Colon (tissue), 2 donors: ENCODE results near the gene CNDP2.

Source experiments
- FAIRE-seq: peaks from 2 replicates; lab custom pipeline; 2012; peaks lifted over from hg19 to GRCh38; lab: Jason Lieb, UNC
- donor health status: control.
- donor health status: control.

Gene CNDP2

DNA sequence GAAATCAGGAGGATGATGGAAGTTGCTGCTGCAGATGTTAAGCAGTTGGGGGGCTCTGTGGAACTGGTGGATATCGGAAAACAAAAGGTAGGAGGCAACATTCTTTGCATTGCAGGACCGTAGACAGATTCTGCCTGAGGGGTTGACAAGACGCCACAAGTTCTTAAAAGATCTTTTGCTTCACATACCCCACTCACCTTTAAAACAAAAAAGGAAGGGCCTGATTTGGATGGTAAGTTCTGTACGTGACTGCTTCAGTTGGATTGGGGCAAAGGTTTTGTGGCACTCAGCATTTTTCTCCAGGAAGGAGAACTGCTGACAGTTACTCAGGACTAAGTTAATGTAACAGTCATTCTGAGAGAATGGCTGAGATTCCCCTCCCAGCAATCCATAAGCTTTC, 5.2 kb downstream of the CNDP2 start:
- FAIRE-seq = no peak

DNA sequence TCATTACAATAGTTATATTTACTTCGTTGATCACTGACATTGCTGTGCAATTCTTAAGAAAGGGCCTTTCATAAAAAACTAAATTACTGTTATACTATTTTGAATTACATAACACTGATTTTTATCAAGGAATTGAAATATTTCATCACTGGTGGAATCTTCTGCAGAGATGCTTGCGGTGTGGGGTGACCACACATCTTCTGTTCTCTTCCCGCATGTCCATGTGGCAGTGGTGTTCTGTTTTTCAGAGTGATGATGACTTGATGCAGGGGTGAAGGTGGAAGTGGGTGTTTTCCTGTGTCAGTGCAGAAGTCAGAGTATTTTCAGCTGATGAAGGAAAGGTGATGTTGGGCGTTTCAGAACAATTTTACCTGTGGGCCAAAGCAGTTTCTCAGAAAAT, 7.0 kb downstream of the CNDP2 start:
- FAIRE-seq = no peak

DNA sequence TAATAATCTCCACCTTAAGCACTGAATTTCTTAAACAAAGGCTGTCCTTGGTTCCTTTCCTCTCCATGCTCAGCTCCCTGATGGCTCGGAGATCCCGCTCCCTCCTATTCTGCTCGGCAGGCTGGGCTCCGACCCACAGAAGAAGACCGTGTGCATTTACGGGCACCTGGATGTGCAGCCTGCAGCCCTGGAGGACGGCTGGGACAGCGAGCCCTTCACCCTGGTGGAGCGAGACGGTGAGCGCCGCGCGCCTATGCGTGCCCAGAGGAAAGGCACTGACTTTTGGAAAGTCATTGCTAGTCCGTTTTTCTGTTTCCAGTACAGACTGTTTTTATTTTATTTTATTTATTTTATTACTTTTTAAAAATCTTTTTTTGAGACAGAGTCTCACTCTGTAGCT, 9.6 kb downstream of the CNDP2 start:
- FAIRE-seq = no peak

DNA sequence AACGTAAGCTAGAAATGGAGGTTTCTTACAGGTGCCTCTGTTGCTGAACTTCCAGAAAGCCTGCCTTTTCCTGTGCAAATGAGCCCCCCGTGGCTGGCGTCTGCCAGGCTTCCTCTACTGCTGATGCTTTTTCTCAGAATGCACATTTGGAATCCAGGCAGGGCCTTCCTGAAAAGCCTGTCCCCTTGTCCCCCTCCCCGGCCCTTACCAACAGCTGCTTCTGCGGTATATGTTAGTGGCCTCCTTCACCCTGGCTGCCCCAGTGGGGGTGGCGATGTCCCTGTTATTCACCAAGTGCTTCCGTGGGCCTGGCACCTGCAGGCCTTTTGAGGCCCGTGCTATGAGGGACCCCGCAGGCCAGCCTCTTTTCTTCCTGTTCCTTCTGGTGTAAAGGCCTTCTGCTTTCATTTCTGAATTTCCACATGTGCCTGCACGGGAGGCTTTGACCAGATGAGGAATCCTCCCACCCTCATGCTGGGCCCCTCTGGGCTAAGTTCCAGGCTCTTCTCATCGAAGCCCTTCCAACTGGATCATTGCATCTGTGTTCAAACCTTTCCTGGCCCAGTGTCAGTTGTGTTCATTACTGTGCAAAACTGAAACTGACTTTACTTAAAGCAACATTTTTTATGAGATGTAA, 10.4 kb downstream of the CNDP2 start:
- FAIRE-seq = no peak

DNA sequence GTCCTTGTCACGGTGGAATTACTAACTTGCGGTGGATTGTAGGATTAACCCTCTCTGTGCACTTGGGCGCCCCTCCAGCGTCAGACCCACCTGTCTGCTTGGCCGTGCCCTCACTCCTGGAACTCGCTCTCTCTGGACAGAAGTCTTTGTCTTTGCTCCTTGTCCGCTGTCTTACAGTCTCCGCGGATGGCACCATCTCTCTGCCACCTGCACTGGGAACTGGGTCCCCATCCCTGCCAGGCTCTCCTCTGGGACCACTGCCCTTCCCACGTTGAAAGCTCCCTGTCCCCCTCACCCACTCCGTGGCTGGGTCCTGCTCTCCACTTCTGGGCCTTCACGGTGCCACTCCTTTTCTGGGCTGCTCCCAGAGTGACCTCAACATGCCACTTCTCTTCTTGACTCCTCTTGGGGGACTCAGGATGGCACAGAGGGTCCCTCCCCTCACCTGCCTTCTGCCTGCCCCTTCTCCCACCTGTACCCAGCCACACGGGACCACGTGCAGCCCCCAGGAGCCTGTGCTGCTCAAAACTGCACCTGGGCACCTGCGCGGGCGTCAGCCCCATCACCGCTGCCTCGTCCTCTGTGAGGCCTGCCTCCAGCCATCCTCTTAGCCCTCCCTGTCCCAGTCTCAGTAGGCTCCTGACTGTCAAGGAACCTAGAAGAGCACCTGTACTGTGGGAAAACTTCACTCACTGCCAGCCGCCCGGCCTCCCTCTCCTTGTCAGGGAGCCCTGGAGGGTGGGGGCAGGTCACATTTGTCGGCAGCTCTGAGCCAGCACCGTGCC, 11.1 kb downstream of the CNDP2 start:
- no peak for FAIRE-seq

DNA sequence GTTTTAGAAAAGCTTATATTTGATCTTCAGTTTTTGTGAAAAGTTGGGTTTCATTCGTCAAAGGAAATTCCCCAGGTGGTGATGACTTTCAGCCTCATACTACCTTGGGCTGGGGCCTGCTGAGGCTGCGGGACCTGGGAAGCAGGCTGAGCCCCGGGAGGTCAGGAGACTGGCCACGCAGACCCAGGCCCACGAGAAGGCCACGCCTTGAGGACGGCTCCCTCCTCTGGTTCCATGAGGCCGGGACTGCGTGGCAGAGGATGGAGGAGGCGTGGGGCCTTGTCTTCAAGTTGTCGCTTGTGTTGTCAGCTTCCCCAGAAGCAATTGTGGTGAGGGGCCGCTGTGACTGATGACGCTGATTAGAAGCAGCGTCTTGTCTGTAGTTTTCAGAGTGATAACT, 11.8 kb downstream of the CNDP2 start:
- no peak for FAIRE-seq

DNA sequence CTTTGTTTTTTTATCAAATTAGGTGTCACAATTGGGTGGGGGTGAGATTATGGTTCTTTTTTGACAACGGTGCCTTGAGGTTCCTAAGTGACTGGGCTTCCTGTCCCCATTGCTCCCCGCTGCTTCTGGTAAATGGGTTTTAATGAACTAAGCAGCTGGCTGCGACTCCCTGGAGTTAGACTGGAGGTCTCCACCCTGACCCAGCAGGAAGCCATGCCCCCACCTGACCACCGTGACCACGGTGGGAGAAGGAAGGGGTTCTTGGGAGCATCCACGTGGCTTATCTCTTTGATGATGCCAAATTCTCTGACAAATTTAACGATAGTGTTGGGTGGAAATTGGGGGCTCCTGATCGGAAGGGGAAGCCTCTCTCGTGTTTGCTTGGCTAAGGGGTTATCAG, 12.2 kb downstream of the CNDP2 start:
- no peak for FAIRE-seq

DNA sequence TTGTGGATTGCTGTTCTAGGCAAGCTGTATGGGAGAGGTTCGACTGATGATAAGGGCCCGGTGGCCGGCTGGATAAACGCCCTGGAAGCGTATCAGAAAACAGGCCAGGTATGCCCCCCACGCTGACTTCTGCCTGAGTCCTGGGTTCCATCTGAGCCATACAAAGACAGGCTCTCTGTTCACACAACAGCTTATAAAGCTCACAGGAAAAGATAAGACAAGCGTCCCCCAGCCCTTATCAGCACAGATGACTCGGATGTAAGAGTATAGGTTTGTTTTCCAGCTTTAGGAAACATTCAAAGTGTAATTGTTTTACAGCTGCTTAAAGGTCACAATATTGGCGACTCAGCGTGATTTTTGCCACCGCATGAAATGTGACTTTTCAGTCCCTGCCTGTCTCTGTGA, 12.7 kb downstream of the CNDP2 start:
- FAIRE-seq = no peak

DNA sequence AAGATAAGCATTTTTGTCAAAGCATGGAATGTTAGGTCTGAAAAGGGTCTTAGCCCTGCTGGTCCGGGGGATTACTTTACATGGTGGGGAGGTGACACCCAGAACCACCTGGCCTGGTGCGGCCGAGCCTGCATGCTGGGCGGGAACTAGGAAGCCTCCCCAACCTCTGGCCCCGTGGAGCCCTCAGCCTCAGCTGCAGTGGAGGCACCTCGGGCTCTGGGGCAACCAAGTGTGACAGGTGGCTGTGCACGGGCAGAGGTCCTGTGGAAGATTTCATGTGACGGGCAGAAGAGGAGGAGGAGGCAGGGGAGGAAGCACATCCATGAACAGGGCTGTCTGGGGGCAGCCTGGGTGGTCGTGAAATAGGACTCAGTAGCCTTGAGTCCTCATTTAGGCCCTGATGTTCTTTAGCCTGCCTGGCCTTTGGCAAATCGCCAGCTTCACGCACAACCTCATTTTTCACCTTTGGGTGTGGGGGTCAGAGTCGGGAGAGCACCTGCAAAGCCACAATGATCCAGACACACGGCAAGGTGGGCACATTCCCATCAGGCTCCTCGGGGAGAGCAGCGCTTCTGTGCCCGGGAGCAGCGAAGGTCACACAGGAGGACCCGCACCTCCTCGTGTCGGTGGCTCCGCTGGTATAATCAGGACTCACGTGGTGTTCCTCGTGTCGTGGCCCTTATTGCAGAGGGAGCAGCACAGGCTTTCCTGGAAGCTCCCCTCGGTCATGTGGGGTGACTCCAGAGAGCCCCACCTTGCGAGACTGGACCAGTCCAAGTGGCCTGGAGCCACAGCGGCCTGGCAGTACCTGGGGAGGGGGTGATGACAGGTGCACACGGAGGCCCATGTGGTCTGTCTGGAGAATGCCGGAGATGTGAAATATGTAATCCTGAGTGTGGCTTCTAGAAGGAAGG, 13.9 kb downstream of the CNDP2 start:
- no peak for FAIRE-seq

DNA sequence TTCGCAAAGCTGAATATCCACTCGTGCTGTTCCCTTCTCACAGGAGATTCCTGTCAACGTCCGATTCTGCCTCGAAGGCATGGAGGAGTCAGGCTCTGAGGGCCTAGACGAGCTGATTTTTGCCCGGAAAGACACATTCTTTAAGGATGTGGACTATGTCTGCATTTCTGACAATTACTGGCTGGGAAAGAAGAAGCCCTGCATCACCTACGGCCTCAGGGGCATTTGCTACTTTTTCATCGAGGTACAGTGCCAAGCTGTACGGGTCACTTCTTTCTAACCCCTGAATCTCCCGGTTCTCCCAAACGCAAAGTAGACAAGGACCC, 14.6 kb downstream of the CNDP2 start:
- FAIRE-seq = no peak

DNA sequence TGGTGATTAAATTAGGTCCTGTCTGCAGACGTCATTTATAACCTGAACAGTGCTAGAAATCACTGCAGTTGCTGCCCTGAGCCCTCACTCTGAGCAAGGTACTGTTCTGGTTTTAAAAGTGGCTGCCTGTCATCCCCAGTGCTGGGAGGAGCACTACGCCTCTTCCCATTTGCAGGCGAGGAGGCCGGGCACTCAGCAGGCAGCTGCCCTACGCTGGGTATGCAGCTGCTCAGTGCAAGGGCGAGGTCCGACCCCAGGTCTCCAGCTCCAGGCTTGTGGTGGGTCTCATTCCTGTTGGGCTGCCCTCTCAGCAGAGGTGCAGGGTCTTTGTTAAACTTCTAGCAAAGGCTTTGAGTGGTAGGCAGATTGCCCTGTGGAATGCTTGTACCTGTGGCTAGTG, 15.7 kb downstream of the CNDP2 start:
- FAIRE-seq = no peak

DNA sequence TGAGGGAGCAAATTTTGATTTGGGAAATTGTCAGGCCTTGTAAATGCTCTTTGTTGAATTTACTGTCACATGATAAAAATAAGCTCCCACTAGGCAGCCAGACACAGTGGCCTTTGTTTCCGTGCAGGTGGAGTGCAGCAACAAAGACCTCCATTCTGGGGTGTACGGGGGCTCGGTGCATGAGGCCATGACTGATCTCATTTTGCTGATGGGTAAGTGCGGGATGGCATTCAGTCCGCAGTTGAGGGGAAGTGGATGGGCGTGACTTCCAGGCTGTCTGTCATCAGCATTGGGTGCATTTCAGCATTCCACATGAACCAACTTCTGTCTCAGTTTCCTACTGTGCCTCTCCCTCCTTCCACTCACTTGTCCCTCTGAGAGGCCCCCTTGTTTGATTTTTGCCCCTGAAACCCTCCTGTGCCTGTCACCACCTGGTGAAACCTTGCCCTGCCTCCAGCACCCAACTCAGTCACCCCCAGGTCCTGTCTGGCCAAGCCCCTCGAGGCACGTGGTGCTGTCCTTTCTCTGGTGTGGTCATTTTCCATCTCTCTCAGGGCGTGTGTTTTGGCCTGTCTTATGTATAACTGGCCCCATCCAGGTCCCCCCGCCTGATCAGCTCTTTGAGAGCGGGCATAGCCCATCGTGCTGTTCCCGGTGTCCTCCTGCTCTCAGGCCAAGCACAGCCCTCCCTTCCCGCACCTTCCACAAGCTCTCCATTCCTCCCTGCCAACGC, 16.3 kb downstream of the CNDP2 start:
- FAIRE-seq = no peak

DNA sequence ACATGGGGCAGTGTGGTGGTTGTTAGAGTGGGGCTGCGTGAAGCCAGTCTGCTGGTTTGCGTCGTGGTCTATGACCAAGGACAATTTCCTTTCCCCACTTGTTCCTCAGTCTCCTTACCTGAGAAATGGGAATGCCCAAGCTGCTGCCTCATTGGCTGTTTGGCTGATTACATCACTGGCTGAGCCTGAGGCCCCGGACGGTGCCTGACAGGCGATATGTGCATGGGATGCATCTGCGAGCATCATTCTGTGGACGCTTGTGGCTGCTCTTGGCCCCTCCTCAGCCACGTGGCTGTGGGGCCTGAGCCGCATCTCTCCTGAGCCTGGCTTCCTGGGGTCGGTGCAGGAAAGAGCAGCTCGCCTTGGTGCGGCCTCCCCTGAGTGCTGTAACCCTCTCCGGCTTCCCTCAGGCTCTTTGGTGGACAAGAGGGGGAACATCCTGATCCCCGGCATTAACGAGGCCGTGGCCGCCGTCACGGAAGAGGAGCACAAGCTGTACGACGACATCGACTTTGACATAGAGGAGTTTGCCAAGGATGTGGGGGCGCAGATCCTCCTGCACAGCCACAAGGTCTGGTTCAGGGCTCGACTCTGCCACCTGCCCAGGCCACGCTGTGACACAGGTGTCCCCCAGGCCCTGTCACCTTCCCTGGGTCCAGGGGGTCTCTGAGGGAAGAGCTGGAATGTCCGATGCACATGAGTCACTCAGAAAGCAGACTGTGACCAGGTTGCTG, 17.2 kb downstream of the CNDP2 start:
- no peak for FAIRE-seq

DNA sequence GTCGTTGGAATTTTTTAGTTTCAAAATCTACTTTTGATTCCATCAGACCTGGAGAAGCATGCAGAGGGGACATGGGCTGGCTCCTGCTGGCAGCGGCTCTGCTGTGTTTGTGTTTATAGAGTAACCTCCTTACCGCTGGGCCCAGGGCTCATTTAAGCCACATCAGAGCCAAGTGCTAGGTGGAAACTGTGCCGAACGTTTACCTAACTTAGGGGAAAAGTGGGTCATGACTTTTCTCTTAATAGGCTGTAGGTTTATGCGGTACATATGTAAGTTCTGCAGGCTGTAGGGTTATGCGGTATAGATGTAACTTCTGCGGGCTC, 17.7 kb downstream of the CNDP2 start:
- no peak for FAIRE-seq

DNA sequence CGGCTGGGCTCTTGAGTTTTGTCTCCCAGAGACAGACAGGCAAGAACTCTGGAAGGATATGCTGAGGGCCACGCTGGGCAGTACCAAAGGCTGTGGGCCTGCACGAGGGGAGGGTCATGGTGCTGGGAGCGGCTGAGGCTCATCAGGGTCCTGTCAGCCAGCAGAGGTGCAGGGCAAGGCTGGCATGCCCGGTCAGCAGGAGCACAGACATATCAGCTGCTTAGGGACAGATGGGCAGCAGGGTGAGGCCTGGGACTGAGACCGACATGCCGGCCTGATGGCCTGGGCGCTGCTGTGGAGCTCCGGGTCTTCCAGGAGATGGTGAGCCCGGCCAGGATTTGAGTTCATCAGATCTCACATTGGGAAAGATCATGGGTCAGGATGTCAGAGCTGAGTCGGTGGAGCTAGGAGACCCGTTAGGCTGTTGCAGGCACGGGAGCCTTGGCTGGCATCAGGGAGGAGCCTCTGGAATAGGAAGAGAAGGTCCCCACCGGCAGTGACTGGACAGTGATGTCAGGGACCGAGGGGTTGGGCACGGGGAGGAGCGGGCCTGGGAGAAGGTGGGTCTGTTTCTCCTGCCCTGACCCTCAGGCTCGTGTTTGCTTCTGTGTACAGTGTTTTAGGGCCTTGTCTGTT, 18.8 kb downstream of the CNDP2 start:
- FAIRE-seq = no peak

DNA sequence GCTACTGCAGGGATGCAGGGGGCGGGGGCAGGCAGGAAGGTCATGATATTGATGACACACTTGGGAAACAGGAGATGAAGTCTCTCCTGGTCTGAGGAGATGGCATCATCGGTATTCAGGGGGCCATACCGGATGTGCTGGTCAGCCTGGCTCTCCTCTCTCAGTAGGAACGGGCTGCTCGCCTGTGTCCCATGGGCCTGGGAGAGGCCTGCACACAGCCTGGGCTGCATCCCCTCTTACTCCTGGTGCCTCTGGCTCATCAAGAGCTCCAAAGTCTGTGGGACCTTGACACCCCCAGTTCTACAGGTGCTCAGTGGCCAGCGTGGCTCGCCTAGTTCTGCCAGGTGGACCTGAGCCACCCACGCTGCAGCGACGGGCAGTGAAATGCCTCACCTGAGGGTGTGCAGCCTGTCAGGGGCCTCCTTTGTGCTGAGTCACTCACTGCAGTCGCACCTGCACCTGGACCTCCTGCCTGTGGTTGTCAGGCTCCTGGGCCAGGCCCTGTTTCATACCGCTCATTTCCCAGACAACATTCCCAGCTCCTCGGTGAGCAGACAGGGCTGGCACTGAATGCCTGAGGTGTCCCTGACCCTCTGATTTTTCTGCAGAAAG, 19.6 kb downstream of the CNDP2 start:
- no peak for FAIRE-seq

DNA sequence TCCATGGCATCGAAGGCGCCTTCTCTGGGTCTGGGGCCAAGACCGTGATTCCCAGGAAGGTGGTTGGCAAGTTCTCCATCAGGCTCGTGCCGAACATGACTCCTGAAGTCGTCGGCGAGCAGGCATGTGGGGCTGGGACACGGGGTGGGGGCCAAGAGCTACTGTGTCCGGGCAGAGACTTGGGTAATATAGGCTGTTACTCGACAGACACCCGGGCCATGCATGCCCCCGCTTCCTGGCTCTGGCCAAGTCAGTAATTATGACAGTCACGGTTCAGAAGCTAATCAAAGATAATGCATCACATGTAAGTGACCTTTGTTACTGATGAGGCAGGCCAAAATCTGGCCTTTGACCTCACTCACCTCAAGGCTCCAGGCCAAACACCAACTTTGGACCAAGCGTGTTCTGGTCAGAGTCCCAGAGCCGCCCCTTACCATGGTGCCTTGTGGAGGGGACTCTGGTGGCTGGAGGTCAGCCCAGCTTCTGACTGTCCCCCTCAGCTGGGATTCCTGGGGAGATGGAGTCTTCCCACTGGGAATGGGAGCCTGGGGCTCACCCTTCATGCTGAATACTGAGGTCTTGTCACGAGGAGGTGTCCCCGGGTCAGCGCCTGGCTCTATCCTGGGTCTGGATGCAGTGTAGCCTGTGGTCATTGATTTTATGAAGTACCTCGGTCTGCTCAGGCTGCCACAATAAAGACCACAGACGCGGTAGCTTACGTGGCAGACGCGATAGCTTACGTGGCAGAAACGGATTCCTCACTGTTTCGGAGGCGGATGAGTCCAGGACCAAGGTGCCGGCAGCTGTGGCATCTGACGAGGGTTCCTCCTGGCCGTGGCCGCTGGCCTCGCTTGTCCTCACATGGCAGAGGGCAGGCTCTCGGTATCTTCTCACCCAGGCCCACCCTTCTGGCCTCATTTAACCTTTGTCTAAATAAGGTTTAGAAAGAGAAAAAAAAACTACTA, 20.4 kb downstream of the CNDP2 start:
- FAIRE-seq = no peak

DNA sequence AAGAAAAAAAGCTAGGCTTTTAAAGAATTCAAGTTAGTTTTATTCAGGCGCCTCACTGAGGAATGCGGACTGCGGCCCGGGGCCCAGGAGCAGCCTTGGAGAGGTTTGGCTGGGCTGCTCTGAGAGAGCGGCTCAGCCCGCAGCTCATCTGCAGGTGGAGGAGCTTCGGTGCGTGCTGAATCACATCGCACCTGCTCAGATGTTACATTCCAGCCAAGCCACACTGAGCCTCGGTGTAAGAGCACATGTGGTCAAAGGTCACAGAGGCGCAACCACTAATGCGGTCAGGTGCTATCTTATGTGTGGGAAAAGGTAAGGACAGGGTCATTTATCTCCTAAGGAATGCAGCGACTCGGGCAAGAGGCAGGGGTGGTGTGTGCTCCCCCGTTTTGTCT, 21.1 kb downstream of the CNDP2 start:
- FAIRE-seq = no peak

DNA sequence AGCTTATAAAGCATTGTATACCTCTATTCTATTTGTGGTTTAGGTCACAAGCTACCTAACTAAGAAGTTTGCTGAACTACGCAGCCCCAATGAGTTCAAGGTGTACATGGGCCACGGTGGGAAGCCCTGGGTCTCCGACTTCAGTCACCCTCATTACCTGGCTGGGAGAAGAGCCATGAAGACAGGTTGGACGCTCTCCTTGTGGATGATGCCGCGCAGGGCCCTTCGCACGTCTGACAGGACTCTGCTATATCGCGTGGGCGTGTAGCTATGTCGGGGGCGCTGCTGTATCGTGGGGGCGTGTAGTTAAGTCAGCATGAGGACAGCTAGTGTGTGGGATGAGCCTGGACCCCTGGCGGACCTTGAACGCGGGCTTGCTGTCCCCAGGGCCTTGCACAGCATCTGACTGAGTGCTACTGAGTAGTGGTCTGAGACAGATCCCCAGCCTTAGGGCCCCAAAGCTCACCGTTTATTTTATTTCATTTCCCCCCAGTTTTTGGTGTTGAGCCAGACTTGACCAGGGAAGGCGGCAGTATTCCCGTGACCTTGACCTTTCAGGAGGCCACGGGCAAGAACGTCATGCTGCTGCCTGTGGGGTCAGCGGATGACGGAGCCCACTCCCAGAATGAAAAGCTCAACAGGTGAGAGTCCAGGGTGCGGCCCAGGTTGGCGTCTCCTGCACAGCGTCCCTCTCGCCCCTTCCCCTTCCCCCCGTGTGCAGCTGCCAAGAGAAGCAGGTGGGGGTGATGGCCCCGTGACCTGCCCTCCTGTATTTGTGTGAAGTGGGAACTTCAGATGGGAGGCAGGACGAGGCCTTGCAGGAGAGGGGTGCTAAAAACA, 22.5 kb downstream of the CNDP2 start:
- no peak for FAIRE-seq
